Forelimb muscle (tissue), 1 donor: ENCODE results near the gene PPP3CA. TPM values are rescaled to one million over a fixed set of nuclear protein-coding genes. Genes with fewer than 3 reads are reported as not detected.

ENCODE experiments used
- DNase-seq: peaks from one replicate; pipeline ENCODE4 v3.0.0-alpha.2; 2013; ENCODE audit warnings: low read depth
- polyA plus RNA-seq: library from polyadenylated mRNA; unstranded; fragments of 120-200 nt; gene quantifications from one replicate; pipeline ENCODE4 v1.2.1, GENCODE V29; 2013; ENCODE audit not compliant: insufficient read length

PPP3CA gene
- 27.5 TPM for polyA plus RNA-seq

- DNase-seq: no peak
These were observed at the start of gene PPP3CA for GRCh38 chr4:101347267-101347556. TSS of gene PPP3CA (minus strand) at chr4:101347526.

- no peak for DNase-seq
These were observed 45.9 kb upstream of the PPP3CA start for GRCh38 chr4:101393256-101393655.

GRCh38 chr4:101370663-101371210 lies 23.4 kb upstream of the PPP3CA start:
- no peak for DNase-seq

GRCh38 chr4:101367201-101367600 lies 19.9 kb upstream of the PPP3CA start:
- no peak for DNase-seq

- no peak for DNase-seq
These were observed 19.0 kb upstream of the PPP3CA start for GRCh38 chr4:101366331-101366730.

GRCh38 chr4:101357751-101358150 lies 10.4 kb upstream of the PPP3CA start:
- no peak for DNase-seq

GRCh38 chr4:101356928-101357327 lies 9.6 kb upstream of the PPP3CA start:
- no peak for DNase-seq

GRCh38 chr4:101355767-101356702 lies 8.7 kb upstream of the PPP3CA start:
- DNase-seq: no peak

GRCh38 chr4:101355246-101355645 lies 7.9 kb upstream of the PPP3CA start:
- DNase-seq: no peak

- DNase-seq: no peak
These were observed 2.4 kb upstream of the PPP3CA start for GRCh38 chr4:101349801-101350064.

- no peak for DNase-seq
These were observed 1.9 kb upstream of the PPP3CA start for GRCh38 chr4:101348995-101349800.

GRCh38 chr4:101348367-101348827 lies 1.1 kb upstream of the PPP3CA start:
- no peak for DNase-seq

- DNase-seq: peak; percentile 83
These were observed 436 bp upstream of the PPP3CA start for GRCh38 chr4:101347557-101348366.

GRCh38 chr4:101346351-101347266 lies 717 bp downstream of the PPP3CA start:
- no peak for DNase-seq

- no peak for DNase-seq
These were observed 1.6 kb downstream of the PPP3CA start for GRCh38 chr4:101345596-101346350.

- DNase-seq: no peak
These were observed 2.1 kb downstream of the PPP3CA start for GRCh38 chr4:101345271-101345595.

GRCh38 chr4:101339332-101339731 lies 8.0 kb downstream of the PPP3CA start:
- no peak for DNase-seq

- no peak for DNase-seq
These were observed 9.6 kb downstream of the PPP3CA start for GRCh38 chr4:101337688-101338087.

GRCh38 chr4:101334963-101335572 lies 12.3 kb downstream of the PPP3CA start:
- no peak for DNase-seq

- no peak for DNase-seq
These were observed 14.9 kb downstream of the PPP3CA start for GRCh38 chr4:101332424-101332823.
